Left renal cortex interstitium (tissue), 4 donors: Measurements from ENCODE around the gene LRPAP1. TPM values are rescaled to one million over a fixed set of nuclear protein-coding genes. Genes with fewer than 3 reads are reported as not detected.

ENCODE experiments used
- DNase-seq, 4 donors: peaks; one replicate each; pipeline ENCODE4 v3.0.0-alpha.2; 2013; ENCODE audit warnings: low read depth in 4 of 4, low spot score in 2 of 4, missing footprints in 1 of 4
- polyA plus RNA-seq, 4 donors: library from polyadenylated mRNA; unstranded; fragments of 120-200 nt; gene quantifications; one replicate each; pipeline ENCODE4 v1.2.1, GENCODE V29; 2013; ENCODE audit not compliant: insufficient read length in 4 of 4

Gene LRPAP1
- polyA plus RNA-seq, 4 donors, result 188 to 268 (median 218) TPM

GRCh38 chr4:3533423-3533820 is 1.2 kb upstream of the LRPAP1 start:
- no peak for DNase-seq

- no peak for DNase-seq
Observed at GRCh38 chr4:3532751-3533422, 665 bp upstream of the LRPAP1 start.

GRCh38 chr4:3531318-3531878 is 824 bp downstream of the LRPAP1 start:
- no peak for DNase-seq

DNA sequence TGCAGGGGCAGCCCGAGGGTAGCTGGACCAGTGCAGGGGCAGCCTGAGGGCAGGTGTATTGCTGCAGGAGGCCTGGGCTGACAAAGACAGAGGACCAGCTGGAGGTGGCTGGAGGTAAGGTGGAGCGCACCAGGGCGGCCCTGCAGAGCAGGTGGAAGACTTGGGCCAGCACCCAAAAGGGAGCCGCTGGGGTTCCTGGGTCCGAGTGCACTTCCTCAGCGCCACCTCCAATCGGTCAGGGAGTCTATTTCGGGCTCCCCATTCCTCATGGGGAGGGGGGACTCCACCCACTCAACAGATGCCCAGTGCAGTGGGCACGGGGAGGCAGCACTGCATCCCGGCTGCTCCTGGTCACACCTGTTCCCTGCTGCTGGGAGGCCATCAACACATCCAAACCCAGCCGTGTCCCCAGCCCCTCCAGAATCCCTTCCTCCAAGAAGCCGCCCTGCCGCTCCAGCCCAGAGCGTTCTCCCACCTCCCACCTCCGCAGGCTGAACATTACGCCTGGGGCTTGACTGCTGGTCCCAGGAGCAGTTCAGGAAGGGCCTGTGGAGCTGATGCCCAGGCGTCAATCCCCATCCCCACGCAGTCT is 1.5 kb downstream of the LRPAP1 start:
- no peak for DNase-seq

- DNase-seq, result no peak
Observed at GRCh38 chr4:3530051-3530450, 2.2 kb downstream of the LRPAP1 start.

- no peak for DNase-seq
Observed at GRCh38 chr4:3529363-3529762, 2.9 kb downstream of the LRPAP1 start.

- DNase-seq, result no peak
Observed at GRCh38 chr4:3527914-3528876, 4.0 kb downstream of the LRPAP1 start.

- DNase-seq, result no peak
Observed at GRCh38 chr4:3527101-3527913, 4.9 kb downstream of the LRPAP1 start.

DNA sequence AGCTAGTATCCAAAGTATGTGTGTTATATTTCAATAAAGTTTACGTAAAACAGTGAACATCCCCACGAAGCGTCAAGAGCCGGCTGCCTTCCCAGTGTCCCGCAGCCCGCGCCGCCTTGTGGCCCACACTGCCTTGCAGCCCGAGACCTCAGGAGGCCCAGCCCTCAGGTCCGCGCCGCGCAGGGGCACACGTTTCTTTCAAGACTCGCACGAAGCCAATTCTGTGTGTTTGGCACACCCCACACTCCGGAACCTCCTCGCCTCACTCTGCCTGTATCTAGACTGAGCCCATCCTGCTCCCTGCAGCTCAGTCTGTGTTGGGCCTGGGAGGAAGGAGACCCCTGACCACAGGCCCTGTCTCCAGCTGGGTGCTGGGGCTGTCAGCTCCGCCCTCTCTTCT is 5.8 kb downstream of the LRPAP1 start:
- no peak for DNase-seq

- DNase-seq, result no peak
Observed at GRCh38 chr4:3525532-3526430, 6.4 kb downstream of the LRPAP1 start.

GRCh38 chr4:3524920-3525319 is 7.3 kb downstream of the LRPAP1 start:
- DNase-seq, result no peak

GRCh38 chr4:3524349-3524748 is 7.9 kb downstream of the LRPAP1 start:
- no peak for DNase-seq

- no peak for DNase-seq
Observed at GRCh38 chr4:3523628-3524221, 8.5 kb downstream of the LRPAP1 start.

DNA sequence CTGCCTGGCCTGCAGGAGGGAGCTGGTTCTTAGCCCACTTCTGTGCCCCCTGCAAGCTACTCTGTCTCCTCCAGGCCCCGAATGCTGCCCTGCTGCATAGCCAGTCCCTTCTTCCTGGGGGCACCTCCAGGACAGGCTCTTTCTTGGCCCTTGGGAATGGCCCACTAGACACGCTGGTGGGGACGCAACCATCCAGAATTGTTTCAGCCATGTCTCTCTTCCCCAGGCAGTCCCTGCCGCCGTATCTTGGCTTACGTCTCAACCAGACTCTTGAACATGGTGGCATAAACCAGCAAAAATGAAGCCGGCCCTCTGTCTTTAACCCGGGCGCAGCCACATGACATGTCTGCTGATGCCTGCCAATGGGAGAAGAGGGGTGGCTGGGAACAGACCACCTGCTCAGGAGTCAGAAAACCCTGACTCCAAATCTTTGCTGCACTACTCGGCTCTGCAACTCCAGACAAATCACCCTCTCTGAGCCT is 9.0 kb downstream of the LRPAP1 start:
- DNase-seq, result no peak

- no peak for DNase-seq
Observed at GRCh38 chr4:3522651-3523050, 9.6 kb downstream of the LRPAP1 start.

DNA sequence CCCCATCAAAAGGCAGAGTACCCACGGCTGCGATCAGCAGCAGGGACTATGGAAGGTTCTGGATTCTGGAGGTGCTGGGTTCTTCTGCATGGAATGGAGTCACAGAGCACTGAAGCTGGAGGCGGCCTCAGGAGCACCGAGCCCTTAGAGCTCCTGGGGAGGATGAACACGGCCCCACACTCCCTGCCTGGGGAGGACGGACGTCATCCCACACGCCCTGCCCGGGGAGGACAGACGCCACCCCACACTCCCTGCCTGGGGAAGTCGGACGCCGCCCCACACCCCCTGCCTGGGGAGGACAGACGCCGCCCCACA is 9.9 kb downstream of the LRPAP1 start:
- DNase-seq, result no peak

DNA sequence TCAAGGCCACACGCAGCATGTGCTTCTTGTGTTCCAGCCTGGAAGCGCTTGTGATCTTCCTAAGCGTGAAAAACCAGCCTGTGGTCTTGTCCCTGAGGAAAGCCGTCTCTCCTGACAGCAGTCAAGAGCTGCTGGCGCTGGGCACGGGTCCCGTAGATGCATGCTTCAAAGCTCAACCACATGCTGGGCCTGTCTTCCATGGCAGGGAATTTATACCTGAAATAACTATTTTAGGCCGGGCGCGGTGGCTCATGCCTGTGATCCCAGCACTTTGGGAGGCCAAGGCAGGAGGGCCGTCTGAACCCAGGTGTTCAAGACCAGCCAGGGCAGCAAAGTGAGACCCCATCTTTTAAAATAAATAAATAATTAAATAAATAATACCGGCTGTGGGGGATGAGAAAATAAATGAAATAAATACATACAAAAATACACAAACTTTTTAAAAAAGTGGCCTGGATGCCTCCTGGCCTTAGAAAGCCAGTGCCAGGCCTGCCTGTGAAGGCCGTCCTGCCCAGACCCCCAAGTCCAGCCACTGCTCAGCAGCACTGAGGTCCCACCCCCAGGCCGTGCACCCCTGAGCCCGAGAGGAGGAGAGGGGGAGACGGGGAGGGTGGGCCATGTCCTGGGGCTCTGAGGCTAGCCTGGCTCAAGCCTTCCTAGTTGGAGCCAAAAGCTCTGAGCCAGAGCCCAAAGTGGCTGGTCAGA is 10.4 kb downstream of the LRPAP1 start:
- DNase-seq, result no peak
